Measurements from ENCODE around the gene RNF126.

- TF ChIP-seq CTCF (IDR thresholded peaks at IDR 0.05) (no peak), POLR2AphosphoS5 (IDR thresholded peaks at IDR 0.05) (no peak)
These were observed 61.2 kb downstream of the RNF126 start for GRCh38 chr19:601790-602189.
